GM19099 (cell line): Measurements from ENCODE around the gene DACH1.

ENCODE experiments used
- POLR2A ChIP-seq: IDR thresholded peaks from 3 replicates; pipeline ENCODE4 v1.6.1; 2011; ENCODE audit warnings: low read depth; ENCODE audit not compliant: insufficient read length; ENCODE audit errors: extremely low read depth

The DACH1 gene

DNA sequence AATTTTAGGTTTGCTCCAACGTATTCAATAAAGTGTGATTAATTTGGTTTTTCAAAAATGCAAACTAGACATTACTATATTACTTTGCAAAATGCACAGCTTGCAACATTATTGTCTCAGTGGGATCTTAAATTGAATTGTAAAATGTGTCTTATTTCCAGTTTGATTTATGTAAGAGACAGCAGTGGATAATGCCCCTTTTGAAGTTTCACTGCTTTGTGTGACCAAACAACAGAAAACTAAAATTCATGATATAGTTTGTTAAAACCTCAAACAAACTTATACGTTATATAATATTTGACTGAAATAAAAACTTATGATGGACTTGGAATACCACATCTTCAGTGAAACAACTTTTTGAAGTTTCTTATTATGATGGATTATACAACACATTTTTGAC is 279.8 kb downstream of the DACH1 start:
- no peak for TF ChIP-seq POLR2A

DNA sequence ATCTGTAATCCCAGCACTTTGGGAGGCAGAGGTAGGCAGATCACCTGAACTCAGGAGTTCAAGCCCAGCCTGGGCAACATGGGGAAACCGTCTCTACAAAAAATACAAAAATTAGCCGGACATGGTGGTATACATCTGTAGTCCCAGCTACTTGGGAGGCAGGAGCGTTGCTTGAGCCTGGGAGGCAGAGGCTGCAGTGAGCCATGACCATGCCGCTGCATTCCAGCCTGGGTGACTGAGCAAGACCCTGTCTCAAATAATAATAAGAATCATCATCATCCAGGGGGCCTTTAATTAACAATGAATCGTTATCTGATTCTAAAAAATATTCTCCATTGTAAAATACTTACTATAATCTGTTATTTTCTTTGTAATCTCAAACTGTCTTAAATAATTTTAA is 283.4 kb downstream of the DACH1 start:
- TF ChIP-seq POLR2A: no peak

DNA sequence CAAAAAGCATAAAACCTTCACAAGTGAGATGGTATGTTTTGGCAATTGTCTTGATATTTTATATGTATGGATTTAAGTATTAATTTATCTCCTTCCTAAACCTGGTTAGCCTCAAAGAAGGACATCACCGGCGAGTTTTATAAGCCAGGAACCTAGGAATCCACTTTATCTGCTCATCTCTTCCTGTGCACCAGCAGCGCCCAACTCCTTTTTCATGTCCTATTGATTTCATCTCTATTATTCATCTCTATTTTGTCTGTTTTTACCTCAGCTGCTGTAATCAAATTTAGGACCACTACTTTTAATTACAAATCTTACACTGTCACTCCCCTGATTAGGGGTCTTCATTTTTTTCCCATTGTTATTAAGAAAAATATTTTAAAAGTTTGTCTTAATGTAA is 286.4 kb downstream of the DACH1 start:
- TF ChIP-seq POLR2A: no peak

DNA sequence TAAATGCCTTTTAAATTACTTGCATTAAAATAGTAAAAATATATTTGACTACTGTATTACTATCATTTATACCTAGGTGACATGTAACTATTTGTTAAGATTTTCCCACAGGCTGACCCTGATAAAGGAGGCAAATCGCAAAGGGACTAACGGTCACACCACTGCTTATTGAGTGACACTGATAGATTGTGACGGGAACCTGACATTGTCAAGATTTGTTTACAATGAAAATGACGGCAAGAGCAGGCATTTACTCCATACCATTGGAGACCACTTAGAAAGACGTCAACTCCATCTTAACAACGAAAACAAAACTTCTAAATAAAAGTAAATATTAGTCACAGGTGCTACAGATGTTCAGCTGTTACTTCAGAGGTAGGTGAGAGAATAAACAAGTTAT is 289.0 kb downstream of the DACH1 start:
- no peak for TF ChIP-seq POLR2A

DNA sequence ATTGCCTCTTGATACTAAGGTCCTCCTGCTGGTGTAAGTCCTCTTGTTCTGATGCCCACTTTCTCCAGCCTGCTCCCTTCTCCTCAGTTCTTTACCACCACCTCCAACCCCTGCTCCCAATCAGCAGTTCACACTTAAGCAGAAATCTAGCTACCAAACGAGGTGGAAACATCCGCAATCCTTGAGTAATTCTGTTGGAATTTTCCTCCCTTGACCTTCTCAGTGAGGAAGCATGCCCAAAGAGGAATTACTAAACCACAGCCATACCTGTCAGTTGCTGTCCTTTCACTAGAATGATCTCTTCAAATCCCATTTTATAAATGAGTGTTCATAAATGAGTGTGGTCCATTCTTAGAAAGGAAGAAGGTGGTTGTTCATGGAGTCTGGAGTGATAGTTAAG is 289.9 kb downstream of the DACH1 start:
- TF ChIP-seq POLR2A: no peak

DNA sequence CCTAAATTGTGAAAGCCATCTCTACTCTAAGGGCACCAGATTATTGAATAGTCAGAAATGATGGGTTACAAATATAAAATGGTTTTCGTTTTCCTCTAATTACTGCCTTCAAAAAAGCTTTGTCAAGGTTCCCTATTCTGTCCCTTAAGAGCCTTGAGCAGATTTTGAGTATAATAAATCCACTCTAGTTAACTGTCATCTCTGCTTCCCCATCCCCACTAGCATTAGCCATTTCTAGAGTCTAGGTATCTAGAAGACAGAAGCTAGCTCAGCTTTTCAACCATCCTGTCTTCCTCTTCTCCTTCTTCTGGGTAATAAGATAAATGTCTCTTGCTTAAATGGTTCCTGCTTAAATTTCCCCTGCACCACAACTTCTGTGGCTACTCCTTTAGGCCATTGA is 290.4 kb downstream of the DACH1 start:
- no peak for TF ChIP-seq POLR2A

DNA sequence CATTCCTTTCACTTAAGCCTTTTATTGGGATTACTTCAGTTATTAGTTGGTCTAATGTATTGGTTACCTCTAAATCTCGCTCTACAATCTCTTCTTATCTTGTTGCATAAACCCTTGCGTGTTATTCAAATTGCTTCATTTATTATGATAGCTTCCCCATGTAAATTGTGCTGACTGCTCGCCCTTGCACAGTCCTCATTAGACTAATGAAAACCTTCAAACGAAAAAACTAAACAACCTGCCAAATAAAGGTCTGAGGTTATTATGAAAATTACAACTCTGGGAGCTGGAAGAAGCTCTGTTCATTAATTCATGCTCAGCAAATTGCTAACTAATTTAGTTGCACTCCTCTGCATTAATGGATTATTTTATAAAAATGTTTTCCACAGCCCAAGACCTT is 320.1 kb downstream of the DACH1 start:
- TF ChIP-seq POLR2A: no peak

DNA sequence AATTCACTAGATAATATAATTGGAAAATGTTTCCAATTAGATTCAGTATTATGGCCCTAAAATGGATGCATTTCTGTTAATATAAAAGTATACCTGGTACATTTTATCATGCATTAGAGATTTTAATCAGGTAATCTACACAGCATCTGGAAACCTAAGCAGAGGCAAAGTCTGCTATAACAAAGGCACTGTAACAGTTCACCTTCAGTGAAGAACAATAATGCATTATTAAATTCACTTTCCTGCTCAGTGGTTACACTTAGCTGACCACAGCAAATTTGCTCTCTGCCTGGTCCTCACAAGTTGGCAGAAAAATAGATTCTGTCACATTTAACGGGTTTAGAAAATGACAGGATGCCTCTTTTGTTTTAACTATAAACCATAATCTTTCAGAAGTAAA is 326.9 kb downstream of the DACH1 start:
- TF ChIP-seq POLR2A: no peak

DNA sequence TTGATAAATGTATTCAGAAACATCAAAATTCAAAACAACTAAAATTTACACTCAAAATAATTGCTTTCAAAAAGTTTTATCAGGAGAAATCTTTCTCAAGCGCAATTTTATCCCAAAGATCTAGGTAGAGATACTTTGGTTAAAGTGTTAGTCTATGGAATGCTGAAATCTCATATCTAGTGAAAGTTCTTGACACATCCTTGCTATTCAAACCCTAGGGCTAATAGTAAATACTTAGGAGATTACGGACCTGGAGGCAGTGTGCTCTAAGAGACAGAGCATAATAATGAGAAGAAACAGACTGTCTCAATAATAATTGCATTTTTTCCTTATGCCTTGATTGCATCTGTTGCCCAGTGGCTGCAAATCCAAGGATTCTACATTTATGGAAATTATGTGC is 330.8 kb downstream of the DACH1 start:
- no peak for TF ChIP-seq POLR2A

DNA sequence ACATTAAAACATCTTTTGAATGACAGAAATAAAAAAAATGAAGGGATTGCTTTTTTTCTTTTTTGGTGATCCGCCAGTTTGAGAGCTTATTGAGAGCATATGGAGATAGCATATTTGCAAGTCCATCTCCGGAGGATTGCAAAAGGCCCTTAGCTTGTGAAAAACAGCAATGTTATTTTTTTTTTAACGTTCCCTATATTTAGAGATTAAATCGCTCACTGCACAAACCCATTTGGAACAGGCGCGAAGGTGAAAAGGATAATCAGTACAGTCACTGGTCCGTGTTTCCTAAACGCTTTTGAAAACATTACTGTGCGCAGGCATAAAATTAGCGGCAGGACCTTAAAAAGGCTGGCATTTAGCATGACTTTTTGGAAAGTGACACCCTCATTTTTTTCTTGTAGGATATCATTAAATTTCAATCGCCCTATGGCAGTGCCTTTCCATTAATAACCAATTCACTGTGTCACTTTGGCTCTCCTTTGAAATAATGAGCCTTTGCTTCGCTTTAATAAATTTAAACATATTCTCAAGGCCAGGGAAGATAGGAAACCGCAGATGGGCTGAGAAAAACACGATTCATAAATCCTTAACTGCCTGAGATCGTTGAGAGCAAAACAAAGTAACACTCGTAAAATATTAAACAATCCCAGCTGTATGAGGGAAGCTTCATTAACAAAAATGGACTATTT is 342.2 kb downstream of the DACH1 start:
- no peak for TF ChIP-seq POLR2A

DNA sequence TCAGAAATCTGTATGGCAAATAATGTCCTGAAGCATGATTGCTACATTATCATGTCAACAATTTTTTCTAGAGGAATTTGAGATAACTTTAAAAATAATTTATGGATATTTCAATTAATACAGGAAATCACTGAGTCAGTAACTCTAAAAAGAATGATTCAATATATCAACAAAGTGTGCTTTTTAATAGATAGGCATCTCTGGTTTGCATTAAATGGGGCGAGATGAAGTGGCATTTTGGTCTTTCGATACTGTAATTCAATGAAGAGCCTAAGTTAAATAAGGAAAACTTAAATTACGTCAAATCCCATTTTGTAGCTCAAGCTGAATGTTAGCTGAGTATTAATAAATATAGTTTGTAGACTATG is 342.8 kb downstream of the DACH1 start:
- TF ChIP-seq POLR2A: no peak

DNA sequence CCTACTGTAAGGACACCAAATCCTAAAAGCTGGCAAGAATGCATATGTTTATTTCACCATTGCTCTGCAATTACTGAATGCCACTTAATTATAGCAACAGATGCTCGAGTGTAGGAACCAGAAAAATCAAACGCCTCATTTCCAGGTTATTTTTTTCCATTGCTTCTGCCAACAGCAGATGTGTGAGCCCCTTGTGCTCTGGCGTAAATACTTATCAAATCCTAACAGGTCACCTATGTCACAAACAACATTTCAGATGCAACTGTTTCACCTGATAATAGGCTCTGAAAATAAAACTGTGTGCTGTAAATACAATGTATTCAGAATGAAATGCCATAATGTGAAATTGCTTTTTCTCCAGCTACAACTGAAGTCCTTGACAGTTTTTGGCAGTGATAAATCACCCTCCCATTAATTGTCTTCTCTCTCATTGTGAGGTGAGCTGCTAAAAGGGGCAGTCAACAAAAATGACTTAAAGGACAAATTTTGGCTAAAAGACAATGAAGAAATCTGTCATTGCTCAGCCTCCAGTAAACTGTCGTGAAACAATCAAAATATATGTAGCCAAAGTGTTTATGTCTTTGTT is 344.0 kb downstream of the DACH1 start:
- TF ChIP-seq POLR2A: no peak

DNA sequence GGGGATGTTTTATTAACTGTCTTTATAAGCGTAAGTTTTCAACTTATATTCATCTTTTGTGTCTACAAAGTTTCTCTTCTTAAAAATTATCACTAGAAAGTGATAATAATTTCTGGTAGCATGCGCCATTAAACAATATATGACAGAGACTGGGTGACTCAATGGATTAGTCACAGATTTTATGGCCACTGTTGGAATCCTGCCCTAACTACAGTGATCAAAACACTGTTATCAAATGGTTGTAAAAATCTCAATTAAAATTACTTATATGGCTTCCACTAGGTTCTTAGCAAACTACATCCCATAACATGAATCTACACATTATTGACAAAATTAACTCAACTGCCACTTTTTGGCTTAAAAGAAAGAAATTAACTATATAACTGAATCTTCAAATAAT is 350.0 kb downstream of the DACH1 start:
- TF ChIP-seq POLR2A: no peak

DNA sequence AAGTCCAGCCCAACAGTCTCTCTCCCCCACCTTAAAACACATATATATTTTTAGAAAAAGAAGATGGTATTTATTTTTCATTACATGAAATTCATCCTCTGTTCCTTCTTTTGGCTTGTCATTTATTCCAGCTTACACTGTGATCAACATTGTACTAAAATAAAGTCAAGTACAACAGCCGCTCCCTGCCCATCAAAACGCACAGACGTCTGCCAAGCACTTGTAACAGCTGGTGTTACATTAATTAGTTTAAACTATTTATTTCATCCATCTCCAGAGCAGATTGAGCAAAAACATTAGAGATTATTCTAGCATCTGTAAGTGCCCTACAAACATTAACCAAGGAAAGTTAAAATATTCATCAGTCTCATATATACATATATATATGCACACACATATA is 350.5 kb downstream of the DACH1 start:
- no peak for TF ChIP-seq POLR2A

DNA sequence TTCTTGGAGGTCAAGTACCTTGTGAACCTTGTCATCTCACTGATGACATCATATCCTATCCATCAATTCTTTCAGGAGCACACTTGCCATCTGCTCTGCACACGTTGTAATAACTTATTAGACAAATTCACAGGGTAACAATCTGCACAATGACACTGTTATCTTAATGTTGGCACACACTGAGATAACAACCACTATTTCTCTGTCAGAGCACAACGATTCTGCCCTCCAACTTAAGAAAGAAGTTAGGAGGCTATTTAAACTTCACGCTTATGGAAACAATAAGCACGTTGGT is 351.3 kb downstream of the DACH1 start:
- TF ChIP-seq POLR2A: no peak

DNA sequence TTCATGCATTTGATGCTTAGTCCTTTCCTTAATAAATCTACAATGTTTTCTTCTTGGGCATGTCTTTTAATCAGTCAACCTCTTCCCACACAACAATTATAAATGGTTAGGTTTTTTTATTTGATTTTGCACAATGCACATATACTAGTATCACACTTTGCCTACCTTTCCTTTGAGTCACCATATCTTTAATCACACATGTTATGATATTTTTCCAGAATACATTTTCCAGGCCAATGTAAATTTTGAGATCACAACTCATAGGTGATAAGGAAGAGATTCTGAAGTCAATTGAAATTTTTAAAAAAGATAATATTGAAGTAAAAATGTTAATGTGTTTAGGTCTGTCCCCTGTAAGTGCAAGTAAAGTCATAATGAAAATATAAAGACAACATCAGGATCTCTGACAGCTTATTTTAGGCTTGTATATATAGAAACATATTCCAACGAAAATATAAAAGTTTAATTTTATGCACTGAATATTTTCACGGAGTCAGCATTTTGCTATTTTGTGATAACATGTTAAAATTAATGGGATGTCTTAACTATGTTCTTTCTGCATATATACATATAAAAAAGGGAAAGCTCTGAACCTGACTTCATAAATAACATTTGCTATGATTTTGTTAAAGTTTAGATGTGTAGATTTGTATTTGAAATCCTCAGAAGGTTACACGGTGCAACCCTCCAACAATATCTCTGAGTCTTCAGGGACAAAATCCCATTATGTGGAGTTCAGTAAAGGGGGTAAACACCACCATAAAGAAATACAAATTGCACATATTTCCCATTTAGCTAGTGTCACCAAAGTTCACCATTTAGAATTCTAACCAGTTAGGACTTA is 351.9 kb downstream of the DACH1 start:
- TF ChIP-seq POLR2A: no peak

DNA sequence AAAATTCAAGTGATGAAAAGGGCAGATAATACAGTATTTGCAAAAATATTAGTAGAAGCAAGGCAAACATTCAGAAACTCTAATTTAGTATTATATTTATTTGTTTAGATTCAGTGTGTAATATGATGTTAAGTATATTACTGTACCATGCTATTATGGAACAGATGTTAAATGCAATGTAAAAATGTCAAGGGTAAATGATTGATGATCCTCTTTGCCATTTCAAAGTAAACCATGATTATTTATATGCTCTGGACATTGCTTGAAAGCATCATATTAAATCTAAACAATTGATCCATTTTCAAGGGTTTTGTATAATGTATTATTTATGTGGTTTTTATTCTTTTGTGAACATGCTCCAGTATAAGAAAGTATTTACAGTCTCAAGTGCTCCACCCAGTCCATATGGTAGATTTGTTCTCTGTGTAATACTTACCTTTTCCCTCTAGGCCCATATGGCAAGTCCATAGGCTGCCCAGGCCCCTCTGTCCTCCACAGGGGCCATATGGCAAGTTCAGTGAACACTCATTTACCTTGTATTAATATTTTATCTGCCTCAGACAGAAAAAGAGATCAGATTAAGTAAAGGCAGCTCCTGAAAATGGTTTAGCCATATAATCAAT is 353.5 kb downstream of the DACH1 start:
- no peak for TF ChIP-seq POLR2A

DNA sequence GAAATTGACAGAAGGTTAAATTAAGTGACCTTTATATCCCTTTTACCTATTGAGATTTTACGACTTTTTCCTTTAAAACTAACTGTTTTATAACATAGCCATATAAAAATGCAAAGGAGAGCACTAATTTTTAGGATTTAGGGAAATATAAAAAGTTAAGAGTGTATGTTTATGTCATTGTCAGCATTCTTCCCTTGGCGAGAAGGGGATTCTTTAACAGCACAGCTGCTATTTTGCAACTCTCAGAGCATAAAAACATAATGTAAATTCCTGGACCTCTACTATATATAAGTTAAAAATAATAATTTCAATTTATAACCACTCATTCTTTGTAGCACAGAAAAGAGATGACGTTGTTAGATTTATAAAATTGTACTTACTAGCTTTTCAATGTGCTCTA is 363.2 kb downstream of the DACH1 start:
- no peak for TF ChIP-seq POLR2A
